Psoas muscle (tissue), 8 donors: Measurements from ENCODE around the gene UBAP1L. TPM values are rescaled to one million over a fixed set of nuclear protein-coding genes. Genes with fewer than 3 reads are reported as not detected.

Experiments
- ATAC-seq, 4 donors: fragments of 200-7000 bp; cut with Tn5 transposase; one replicate each; pipeline ENCODE4 v1.9.1; 2020; ENCODE audit warnings: moderate library complexity in 3 of 4, mild to moderate bottlenecking in 2 of 4
- DNase-seq, 2 donors: peaks; one replicate each; pipeline ENCODE4 v3.0.0-alpha.2; 2020
- H3K27ac ChIP-seq: fragments of 200-600 bp; one replicate; pipeline ENCODE4 v1.8.0; 2022
- H3K27me3 ChIP-seq, 3 donors: fragments of 200-600 bp in 1 of 3; one replicate each; pipeline versions ENCODE4 v1.6.1 to v1.8.0; 2013 to 2022; ENCODE audit warnings: low read length in 2 of 3, mild to moderate bottlenecking in 2 of 3, moderate library complexity in 1 of 3; ENCODE audit not compliant: insufficient read depth in 3 of 3
- H3K36me3 ChIP-seq, 2 donors: fragments of 200-600 bp in 1 of 2; one replicate each; pipeline versions ENCODE4 v1.6.1 to v1.8.0; 2013 to 2022; ENCODE audit warnings: low read depth in 1 of 2, mild to moderate bottlenecking in 1 of 2, moderate library complexity in 1 of 2; ENCODE audit not compliant: insufficient read depth in 1 of 2
- H3K4me1 ChIP-seq: fragments of 200-600 bp; one replicate; pipeline ENCODE4 v1.8.0; 2022
- H3K4me3 ChIP-seq: fragments of 200-600 bp; one replicate; pipeline ENCODE4 v1.8.0; 2022; ENCODE audit warnings: mild to moderate bottlenecking
- H3K9me3 ChIP-seq: fragments of 200-600 bp; one replicate; pipeline ENCODE4 v1.8.0; 2022
- WGBS, 3 donors: extraction: QIAGEN DNeasy Blood & Tissue Kit; methylation state at CpG; one replicate each; pipeline versions ENCODE4 v1.1.6 to v1.1.7; 2013; 5-methylcytosine and 5-hydroxymethylcytosine counted together
- intact Hi-C, 2 donors: fragments of 100-400 bp; cut with DNase I; formaldehyde crosslinking; loops; one replicate each; pipeline versions ENCODE4 v1.11.0 to v1.14.2; 2022
- polyA plus RNA-seq, 3 donors: library from polyadenylated mRNA; stranded (reverse); fragments of 200-250 nt; gene quantifications; one replicate each; pipeline ENCODE4 v1.2.3, GENCODE V29; 2013
- total RNA-seq, 4 donors: library from RNA; stranded (reverse); fragmentation: NEBNext Ultra II Directional in 2 of 4; extraction: Animal tissue kit (Norgen Biotek cat#: 25700) in 2 of 4; gene quantifications; one replicate each; pipeline versions ENCODE4 v1.2.1 to v1.2.4, GENCODE V29; 2021 to 2023
- TF ChIP-seq, protein P1 (sequence below): fragments of 200-600 bp; IDR thresholded peaks from one replicate; pipeline ENCODE4 v1.8.0; 2022; ENCODE audit warnings: antibody characterized with exemption
- donor health status: healthy with polysubstance abuse.
- donor health status: DM: no; HTN: no; CAD: no; lungs with moderate emphysema.
- donor health status: Bipolar disorder and iron deficiency.
- donor health status: healthy.
- donor health status: DM: yes; HTN: yes; CAD: no.
- donor health status: DM: no; HTN: no; CAD: no.
- donor health status: DM: no; HTN: no; CAD: no.
- donor health status: DM: yes; HTN: yes; CAD: no.

The UBAP1L gene
- total and polyA plus RNA-seq, 7 donors: 0.79 to 2.8 (median 1.1) TPM

- Histone ChIP-seq H3K27me3 (no peaks in the 10 kb centered on the region), H3K4me1 (peaks cover 2% of the 10 kb centered on the region), H3K36me3 (peaks cover 3 to 44% of the 10 kb centered on the region in 2 donors), H3K4me3 (no peak overlapping the region), H3K9me3 (no peaks in the 10 kb centered on the region), H3K27ac (peak overlapping the region; percentile 36)
- intact Hi-C loops: loop anchor here (1.0 to 5.0 kb wide), 4 partner anchors 24 to 218 kb away; no protein-coding TSS in a partner anchor
- TF ChIP-seq, protein P1, sequence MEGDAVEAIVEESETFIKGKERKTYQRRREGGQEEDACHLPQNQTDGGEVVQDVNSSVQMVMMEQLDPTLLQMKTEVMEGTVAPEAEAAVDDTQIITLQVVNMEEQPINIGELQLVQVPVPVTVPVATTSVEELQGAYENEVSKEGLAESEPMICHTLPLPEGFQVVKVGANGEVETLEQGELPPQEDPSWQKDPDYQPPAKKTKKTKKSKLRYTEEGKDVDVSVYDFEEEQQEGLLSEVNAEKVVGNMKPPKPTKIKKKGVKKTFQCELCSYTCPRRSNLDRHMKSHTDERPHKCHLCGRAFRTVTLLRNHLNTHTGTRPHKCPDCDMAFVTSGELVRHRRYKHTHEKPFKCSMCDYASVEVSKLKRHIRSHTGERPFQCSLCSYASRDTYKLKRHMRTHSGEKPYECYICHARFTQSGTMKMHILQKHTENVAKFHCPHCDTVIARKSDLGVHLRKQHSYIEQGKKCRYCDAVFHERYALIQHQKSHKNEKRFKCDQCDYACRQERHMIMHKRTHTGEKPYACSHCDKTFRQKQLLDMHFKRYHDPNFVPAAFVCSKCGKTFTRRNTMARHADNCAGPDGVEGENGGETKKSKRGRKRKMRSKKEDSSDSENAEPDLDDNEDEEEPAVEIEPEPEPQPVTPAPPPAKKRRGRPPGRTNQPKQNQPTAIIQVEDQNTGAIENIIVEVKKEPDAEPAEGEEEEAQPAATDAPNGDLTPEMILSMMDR: peak; percentile 92
- WGBS, 3 donors: 67 to 79% (median 75%) methylated on average over 21 to 26 of the region's 26 CpGs
- peak; percentile 88 to 94 (median 92) for ATAC-seq
- DNase-seq: peak; percentile 74 to 89
These were observed 60.4 kb downstream of the UBAP1L start for GRCh38 chr15:65054333-65055200.

- peaks cover 3 to 31% of the 10 kb centered on the region in 2 donors for H3K36me3 ChIP-seq
- H3K27me3 ChIP-seq: no peaks in the 10 kb centered on the region
- no peak for ATAC-seq
- TF ChIP-seq, protein P1: no peak
- no peak overlapping the region for H3K27ac ChIP-seq
- no peak overlapping the region for H3K4me3 ChIP-seq
- H3K4me1 ChIP-seq: peaks cover 4% of the 10 kb centered on the region
- intact Hi-C loops: loop anchor here (5.0 kb wide), 2 partner anchors 34 to 219 kb away; no protein-coding TSS in a partner anchor
- DNase-seq: no peak
- no peaks in the 10 kb centered on the region for H3K9me3 ChIP-seq
- 84 to 88% (median 86%) methylated on average over 2 of the region's 2 CpGs for WGBS, 3 donors
These were observed 62.0 kb downstream of the UBAP1L start for GRCh38 chr15:65052956-65053355.

DNA sequence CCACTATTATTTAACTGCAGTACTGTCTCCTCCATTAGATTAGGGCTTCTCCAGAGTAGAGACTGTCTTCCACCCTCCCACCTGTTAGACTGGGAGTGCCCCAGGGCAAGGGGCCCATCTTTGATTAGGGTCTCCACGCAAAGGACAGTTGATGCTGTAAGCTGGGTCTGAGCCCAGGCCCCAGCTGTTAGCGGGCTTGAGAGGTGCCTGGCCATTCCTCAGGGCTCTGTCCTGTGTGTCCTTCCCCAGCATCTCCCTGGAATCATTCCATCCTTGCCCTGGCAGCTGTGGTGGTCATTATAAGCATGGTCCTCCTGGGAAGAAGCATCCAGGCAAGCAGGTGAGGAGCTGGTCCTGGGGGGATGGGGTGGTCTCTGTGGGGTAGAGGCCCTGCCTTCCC is 63.7 kb downstream of the UBAP1L start:
- H3K36me3 ChIP-seq: peaks cover 0 to 14% of the 10 kb centered on the region in 2 donors
- H3K4me1 ChIP-seq: peaks cover 4% of the 10 kb centered on the region
- intact Hi-C loops: loop anchor here (5.0 kb wide), 2 partner anchors 36 to 221 kb away; no protein-coding TSS in a partner anchor
- no peak overlapping the region for H3K27ac ChIP-seq
- WGBS, 3 donors: 23 to 63% (median 40%) methylated on average over 2 of the region's 2 CpGs
- no peaks in the 10 kb centered on the region for H3K9me3 ChIP-seq
- no peak for ATAC-seq
- H3K4me3 ChIP-seq: no peak overlapping the region
- DNase-seq: no peak
- H3K27me3 ChIP-seq: no peaks in the 10 kb centered on the region
- TF ChIP-seq, protein P1: no peak

- no peak for ATAC-seq
These were observed 64.7 kb downstream of the UBAP1L start for GRCh38 chr15:65050270-65050669.

More at GRCh38 chr15:65050270-65050669, 64.7 kb downstream of the UBAP1L start:
- Histone ChIP-seq H3K27ac (no peak overlapping the region), H3K36me3 (peaks cover 0 to 10% of the 10 kb centered on the region in 2 donors), H3K4me3 (no peak overlapping the region), H3K4me1 (peaks cover 4% of the 10 kb centered on the region), H3K27me3 (no peaks in the 10 kb centered on the region), H3K9me3 (no peaks in the 10 kb centered on the region)
- DNase-seq: no peak
- WGBS, 3 donors: 66% methylated on average over 4 of the region's 4 CpGs
- TF ChIP-seq, protein P1: no peak
- intact Hi-C loops: loop anchor here (5.0 kb wide), 2 partner anchors 37 to 222 kb away; no protein-coding TSS in a partner anchor
